EL (cell line): ENCODE results near the gene CLIC3.

Experiments used
- DNase-seq: peaks from one replicate; pipeline ENCODE4 v3.0.0-alpha.2; 2016

Gene CLIC3

DNA sequence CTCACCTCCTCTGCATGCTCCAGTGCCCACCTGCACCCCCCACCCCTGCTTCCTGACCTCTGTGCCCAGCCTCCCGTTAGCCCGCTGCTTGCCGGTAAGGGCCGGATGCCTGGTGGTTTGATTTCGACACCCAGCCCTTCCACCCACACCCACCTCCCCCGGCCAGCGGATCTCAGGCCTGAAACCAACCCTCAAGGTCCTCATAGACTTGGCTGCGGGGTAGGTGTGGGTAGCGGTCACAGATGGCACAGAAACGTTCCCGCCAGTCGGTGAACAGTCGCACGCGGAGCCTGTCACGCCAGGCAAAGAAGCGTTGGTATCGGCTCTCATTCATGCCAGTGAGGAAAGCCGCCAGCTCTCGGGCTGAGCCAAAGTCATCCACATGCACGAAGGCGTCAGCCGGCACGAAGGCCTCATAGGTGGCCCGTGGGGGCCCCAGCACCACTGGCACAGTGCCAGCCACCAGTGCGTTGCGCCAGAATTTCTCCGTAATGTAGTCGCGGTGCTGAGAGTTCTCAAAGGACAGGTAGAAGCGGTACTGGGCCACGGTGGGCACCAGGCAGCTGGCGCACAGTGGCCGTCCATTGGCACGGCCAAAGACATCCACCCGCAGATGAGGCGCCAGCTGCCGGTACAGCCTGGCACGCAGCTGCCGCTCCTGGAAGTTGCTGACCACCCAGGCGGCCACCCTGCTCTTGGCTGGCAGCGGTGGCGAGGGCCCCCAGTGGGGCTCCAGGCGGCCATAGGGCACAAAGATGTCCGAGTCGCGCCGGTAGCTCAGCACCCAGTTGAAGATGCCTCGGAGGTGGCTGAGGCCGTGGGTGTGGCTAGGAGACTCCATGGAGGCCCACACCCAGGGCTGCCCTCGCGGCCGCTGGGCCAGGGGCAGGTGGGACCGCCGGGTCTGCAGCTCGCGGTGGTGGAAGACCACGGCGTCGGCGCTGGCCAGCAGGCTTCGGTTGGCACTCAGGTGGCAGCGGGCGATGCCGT, 34.5 kb upstream of the CLIC3 start:
- no peak for DNase-seq

DNA sequence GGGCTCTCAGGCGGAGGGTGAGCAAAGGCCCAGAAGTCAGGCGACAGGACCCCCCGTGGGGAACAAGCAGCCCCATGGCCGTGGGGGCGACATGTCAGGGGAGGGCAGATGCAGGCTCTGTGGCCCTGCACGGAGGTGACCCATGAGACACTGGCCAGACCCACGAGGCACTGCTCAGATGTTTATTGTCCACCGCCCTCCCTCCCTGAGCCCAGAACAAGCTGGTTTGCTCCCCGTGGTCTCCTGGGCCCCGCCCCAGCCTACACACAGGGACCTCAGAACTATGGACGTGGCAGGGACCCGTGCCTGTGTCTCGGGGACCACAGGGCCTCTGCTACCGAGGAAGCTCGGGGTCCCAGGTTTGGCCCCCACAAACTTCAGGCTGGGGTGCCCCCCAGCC, 33.6 kb upstream of the CLIC3 start:
- DNase-seq = no peak

DNA sequence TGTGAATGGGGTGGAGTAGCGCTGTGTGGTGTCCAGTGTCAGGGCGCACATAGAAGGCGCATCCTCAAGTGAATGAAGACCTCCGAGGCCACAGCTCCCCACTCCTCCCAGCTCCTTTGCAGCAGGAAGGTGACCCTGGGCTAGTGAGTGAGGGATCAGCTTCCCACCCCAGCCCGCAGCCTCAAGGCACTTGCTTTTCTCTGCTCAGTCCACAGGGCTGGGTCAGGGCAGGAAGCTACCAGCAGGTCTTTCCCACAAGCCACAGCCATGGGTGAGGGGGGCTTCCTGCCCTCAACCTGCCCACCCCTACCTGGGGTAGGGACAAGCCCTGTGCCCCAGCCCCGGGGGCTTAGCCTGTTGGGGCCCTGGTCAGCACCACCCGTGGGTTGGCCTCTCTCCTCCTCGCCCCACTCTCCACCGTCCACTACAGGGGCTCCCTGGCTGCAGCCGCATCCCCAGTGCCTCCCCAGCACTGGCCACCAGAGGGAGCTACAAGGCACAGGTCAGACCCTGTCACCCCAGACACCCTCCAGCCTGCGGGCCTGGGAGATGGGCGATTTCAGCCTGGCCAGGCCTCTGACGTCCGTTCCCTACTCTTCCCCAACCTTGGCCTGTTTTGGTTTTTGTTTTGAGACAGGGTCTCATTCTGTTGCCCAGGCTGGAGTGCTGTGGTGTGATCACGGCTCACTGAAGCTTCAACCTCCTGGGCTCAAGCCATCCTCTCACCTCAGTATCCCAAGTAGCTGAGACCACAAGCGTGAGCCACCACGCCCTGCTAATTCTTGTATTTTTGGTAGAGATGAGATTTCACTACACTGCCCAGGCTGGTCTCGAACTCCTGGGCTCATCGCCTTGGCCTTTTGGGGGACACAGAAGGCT, 32.9 kb upstream of the CLIC3 start:
- DNase-seq = peak; percentile 69

DNA sequence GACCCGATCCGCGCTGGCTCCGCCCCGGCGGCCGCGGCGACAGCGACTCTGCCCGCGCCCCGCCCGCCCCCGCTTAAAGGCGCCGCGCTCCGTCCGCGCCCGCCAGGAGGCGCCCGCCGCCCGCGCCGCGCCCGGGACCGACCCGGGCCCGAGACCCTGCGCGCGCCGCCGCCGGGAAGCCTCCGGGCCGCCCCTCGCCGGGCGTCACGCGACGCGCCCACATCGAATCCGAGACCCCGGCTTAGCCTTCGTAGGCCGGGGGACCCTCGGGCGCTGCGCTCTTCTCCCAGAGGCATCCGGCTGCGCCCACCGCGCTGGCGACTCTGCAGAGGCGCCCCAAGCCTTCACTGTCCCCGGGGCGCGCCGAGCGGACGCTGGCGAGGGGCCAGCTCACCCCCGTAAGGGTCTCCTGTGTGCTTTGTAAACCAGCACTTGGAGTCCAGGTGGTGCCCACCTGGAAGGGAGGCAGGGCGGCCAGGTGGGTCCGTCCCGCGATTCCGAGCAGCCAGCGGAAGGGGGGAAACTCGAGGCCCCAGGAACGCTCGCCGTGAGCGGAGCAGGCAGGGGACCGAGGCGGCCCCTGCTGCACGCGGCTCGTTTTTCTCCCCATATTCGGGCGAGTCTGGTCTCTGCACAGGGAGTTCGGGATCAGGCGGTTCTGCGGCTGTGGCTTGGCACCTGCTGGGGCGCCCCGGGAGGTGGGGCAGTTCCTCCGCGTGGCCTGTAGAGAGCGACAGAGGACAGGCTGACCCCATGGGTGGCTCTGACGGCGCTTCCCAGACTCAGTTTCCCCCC, 32.1 kb upstream of the CLIC3 start:
- DNase-seq = peak; percentile 57

DNA sequence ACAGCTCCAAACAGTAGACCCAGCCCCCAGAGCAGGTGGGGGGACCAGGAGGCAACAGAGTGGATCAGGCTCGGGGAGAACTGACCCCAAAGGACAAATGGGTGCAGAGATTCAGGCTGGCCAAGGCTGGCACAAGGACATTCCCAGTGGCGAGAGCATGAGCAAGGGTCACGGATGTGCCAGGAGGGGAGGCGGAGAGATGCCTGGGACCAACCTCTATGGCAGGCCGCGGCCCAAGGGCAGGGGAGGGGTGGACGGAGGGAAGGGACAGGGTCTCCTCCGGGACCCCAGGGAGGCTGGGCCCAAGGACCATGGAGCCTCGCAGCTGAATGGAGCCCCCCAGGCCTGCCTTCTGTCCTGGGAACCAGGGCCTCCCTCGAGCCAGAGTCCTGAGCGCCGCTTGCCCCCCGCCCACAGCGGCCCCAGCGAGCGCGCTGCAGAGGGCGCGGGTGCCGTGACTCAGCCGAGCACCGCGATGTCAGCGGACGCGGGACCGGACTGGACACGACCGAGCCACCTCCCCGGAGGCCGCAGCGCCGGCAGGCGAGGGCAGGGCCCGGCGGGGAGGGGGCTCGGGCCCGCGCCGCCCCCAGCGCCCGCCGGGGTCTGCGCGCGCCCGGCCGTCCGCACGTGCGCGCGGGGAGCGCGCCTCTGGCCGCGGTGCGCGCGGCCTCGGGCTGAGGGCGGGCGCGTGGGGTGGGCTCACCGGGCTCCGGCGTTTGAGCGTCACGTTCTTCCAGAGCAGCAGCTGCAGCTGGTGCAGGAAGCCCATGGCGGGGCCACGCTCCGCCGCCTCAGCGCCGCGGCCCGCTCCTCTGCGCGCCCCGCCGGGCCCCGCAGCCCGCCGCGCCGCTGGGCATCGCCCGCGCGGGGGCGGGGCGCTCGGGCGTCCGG, 31.2 kb upstream of the CLIC3 start, which contains the start of gene ABCA2:
Gene ABCA2, minus strand, starts transcription at position 869 of the 894 bp plus-strand sequence. Its CDS starts 97 bp downstream, at position 772.
- DNase-seq = peak; percentile 36

DNA sequence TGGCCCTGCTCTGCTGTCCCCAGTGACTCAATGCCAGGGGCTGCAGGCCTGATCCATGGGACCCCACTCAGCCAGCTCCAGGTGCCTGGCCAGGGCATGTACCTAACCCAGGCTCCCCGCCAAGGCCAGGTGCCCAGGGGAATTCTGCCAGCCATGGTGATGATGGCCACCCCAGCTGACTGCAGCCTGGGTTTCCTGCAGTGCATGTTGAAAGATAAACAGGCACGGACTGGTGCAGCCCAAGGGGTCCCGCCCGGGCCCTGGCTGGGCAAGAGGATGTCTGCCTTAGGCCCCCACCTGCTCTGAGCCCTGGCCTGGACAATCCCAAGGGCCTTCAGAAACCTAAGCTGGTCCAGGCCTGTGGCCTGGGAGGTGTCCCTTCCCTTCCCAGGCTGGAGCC, 30.5 kb upstream of the CLIC3 start:
- no peak for DNase-seq

DNA sequence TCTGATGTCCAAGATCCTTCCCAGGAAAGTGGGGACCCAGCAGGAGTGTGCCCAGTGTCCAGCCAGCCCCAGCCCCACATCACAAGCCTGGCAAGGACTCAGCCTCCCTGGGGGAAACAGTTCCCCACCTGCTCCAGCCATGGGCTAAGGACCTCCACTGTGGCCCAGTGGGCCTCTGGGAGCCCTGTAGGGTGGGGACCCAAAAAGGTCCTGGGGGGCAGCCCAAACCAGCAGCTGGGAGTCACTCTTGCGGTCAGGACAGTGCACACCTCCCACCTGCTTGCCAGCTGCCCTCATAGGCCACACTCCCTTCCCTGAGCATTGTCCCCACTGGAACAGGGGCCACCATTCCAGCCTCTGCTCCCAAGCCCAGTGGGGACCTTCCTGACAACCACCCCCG, 30.0 kb upstream of the CLIC3 start:
- no peak for DNase-seq

DNA sequence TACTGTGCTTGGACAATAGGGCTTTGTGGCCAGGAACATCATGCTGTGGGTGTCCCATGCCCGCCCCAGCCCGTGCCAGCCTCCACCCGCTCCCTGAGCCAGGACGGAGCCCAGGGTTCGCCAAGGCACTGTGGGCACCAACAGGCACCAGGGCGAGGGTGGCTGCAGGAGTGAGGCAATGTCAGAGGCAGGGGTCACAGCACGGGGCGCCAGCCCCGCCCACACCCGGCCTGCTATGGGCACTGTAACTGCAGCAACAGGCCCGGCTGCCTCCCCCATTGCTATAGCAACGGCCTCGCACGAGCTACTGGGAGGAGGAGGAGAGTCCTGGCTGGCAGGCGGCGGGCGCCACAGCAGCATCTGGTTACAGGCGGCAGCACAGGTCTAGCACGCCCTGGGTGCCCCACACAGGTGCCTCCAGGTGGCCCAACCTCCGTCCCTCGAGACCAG, 29.2 kb upstream of the CLIC3 start:
- DNase-seq = no peak

DNA sequence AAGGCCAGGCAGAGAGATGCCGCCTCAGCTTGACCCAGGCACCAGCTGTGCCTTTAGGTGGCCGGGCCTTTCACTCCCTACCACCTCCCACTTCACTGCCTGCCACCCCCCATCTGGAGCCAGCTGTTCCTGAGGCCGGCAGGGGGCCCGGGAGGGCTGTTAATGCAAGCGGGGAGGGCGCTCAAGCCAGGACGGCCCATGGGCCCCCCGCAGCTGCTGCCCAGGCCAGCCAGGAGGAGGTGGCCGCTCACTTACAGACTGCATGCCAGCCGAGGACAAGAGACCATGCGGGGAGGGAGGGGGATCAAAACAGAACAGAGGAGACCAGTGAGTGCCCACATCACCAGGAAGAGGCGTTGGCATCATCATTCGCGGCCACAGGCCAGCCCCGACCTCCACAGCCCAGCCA, 27.2 kb upstream of the CLIC3 start:
- DNase-seq = no peak

DNA sequence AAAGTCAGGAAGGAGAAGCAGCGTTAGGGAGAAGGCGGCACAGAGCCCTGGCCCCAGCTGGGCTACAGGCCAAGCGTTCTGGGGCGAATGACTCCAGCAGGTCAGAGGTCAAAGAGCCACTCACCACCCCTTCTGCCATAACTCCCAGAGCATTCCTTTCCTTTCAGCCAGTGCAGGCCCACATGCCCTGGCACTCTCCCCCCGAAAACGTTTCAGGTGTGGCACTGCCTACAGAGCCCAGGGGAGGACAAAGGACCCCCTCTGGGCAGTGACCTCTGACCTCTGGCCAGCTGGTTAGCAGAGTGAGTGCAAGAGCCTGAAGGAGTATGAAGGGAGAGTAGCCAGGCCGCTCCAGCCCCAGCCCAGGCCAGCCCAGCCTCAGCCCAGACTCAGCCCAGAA, 26.8 kb upstream of the CLIC3 start:
- no peak for DNase-seq

DNA sequence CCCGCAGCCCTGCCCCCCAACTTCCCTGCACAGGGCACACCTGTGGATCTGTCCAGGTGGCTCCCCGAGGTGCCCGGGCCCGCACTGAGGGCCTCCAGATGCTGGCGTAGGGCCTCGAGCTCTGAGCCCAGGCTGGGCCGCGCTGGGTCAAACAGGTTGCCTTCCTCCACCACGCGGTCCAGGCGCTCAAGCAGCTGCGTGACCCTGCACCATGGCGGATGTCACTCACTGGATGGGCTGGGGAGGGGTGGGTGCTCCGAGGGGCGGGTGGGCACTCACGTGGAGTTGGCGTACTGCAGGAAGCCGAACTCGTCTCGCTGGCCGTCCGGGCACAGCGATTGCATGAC, 26.3 kb upstream of the CLIC3 start:
- no peak for DNase-seq

DNA sequence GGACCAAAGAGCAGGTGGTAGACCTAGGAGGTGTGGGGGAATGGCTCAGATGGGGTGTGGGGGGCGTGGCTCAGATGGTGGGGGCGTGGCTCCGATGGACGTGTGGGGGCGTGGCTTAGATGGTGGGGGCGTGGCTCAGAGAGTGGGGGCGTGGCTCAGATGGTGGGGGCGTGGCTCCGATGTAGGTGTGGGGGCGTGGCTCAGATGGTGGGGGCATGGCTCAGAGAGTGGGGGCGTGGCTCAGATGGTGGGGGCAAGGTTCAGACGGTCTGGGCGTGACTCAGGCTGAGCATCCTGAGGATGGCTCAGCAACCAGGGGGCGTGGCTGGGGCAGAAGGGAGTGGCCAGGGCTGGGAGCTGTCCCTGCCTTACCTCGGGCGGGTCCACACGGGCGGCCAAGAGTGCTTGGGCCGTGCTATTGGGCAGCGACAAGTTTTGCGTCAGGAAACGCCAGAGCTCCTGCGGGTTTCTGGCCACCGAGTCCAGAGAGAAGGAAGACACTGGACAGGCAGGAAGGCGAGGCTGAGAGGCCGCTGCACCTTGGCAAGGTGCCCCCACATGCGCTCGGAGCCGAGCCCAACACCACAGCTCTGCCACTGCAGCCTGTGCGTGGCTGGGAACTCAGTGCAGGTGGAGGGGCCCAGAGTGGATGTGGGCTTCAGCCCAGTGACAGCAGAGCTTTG, 25.8 kb upstream of the CLIC3 start:
- peak; percentile 78 for DNase-seq

DNA sequence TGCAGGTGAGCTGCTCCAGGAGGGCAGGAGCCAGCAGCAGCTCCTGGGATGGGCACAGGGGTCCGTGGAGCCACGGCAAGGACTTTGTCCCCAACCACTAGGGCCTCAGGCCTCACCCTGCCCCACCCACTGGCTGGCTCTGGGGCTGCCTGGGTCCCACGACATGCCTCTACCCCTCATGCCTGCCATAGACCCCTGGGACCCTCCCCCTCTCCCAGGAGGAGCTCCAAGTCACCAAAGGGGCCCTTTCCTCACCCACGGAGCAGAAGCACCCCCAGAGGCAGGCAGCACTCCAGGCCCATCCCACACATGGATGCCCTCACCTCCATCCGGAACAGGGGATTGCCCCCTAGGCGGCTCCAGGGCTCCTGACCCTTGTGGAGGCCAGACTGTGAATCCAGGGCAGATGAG, 25.2 kb upstream of the CLIC3 start:
- DNase-seq = no peak

DNA sequence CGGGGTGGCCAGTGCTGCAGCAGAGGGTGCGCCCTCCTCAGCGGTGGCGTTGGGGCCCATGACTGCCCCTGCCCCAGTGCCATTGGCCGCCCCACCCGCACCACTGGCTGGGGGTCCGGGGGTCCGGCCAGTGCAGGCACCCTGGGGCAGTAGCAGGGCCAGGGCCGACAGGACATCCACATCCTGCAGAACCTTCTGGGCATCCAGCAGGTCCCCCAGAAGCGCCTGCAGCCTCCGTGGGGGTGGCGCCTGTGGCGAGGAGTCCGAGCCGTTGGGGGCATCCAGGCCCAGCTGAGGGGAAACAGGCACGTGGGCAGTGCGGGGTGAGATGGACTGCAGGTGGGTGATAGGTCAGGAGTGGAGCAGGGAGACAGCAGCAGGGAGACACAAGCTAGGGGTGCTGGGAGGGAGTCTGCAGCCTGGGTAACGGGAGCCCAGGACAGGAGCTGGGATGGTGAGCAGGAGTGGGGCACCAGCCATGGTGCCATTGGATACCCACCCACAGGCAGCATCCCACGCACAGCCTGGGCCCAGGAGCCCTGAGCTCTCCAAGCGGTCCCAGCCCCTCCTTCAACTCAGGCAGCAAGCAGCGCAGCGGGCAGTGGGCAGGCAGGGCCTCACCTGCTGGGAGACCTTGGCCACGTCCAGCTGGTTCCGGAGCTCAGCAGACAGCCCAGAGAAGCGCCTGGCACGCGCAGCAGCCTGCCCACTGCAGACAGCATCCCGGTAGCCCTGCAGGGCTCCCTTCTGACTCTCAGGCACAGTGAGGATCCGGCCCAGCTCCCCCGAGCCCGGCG, 24.6 kb upstream of the CLIC3 start:
- no peak for DNase-seq

DNA sequence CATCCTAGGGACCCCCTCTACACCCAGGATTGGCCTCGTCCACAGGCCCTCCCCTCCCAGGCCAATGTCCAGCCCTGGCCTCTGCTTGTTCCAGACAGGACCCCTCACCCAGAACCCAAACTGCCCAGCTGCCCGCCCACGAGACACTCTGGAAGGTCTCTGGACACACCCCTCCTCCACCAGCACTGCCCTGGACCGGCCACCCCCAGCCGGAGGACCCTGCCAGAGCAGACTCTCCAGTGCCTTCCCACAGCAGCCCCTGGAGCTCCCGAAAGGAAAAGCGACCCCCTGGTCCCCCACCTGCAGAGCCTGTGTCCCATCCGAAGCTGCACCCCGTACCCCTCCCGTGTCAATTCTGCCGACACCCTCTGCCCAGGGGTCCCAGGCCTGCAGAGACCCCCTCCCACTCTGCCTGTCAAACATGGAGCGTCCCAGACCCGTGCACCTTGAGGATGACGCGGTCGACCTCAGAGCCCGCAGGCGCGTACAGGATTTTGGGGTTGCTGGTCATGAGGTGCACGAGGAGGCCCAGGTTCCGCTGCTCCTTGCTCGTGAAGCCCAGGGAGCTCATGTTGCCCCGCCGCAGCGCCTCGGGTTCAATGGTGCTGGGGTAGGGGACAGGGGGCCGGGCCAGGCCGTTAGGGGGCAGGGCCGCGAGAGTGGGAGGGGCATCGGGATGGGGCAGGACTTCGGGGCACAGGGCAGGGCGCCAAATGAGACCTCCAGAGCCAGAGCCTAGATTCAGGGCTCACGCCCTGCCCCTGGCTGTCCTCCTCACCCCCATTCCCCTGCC, 23.7 kb upstream of the CLIC3 start:
- DNase-seq = no peak

DNA sequence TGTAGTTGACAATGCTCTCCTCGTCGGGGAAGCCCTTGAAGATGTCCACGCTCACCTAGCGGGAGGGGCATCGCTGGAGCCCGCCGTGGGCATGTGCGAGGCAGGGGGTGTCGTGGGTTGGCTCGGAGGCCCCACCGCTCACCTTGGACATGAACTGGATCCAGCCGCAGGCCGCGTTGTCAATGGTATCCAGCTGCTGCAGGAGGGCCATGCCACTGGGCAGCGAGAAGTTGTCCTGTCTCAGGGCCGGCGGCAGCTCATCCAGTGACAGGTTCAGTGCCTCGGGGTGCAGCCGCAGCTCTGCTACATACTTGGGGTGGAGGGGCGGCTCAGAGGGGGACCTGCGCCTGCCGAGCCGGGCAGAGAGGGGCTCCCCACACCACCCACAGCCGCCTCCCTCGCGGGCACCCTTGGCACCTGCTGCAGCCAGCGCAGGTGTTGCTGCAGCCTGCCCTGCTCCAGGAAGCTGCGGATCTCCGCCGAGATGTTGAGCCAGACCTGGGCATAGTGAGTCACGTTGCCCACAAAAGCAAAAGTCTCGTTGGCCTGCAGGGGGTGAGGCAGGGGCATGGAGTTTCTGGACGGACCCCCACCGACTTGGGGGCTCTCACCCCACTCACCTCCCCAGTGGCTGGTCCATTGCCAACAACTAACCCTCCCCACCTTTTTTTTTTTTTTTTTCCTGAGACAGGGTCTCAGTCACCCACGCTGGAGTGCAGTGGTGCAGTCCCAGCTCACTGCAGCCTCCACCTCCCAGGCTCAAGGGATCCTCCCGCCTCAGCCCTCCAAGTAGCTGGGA, 22.6 kb upstream of the CLIC3 start:
- DNase-seq = no peak

DNA sequence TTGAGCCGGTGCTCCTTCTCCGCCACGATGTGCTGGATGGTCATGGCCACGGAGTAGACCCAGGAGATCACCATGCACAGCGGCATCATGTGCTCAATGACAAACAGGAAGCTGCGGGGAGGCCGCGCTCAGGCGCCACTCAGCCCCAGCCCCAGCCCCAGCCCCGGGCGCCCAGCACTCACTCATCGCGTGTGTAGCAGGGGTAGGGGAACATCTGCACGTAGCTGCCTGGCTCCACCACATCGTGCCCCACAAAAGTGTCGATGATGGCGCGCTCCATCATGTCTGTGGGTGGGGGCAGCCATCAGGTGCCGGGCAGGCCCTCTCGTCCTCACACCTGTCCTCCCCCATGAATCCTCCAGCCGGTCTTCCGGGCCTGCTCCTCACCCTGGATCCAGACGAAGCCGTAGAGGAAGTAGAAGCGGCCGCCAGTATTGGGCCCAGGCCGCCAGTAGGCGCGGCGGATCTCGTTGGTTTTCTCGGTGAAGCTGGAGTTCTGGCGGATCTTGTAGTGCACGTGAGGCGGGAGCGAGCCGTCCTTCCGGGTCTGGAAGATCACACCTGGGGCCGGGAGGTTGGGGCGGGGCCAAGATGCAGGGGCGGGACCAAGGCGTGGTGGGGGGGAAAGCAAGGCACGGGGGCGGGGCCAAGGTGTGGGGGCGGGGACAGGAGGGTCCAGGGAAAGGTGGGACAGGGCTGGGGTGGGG, 21.6 kb upstream of the CLIC3 start:
- no peak for DNase-seq

DNA sequence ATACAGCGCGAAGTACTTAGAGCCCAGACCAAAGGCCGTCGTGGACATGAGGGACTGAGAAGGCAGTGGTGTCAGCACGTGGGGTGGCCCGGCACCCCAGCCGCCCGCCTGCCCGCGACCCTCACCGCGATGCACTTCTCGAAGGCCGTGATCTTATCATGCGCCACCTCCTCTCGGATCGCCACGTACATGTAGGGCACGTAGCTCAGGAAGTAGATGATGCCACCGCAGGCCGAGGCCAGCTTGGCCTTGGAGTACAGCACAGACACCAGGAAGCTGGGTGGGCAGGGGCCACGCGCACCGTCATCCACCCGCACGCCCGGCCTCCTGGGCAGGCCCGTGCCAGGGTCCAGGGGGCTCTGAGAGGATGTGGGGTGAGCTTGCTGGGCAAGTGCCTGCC, 20.7 kb upstream of the CLIC3 start:
- DNase-seq = no peak
